MCF 10A (cell line): ENCODE measurements around the gene USP15. TPM values are rescaled to one million over a fixed set of nuclear protein-coding genes. Genes with fewer than 3 reads are reported as not detected.

Source experiments
- BruUV-seq: library from RNA; stranded (reverse); fragments of 400-500 nt; replicated peaks from 2 replicates; lab custom pipeline; 2021; lab: Mats Ljungman, UMichigan
- CTCF ChIA-PET: fragments of 300-600 bp; sonication (Branson Sonifier 250); formaldehyde crosslinking; extraction: SDS; loops from one replicate; lab custom pipeline; 2021; ENCODE audit warnings: antibody characterized with exemption, inconsistent platforms; lab: Yijun Ruan, JAX
- POLR2A ChIA-PET: fragments of 300-600, 350-650 bp; sonication (Branson Sonifier 250); formaldehyde crosslinking; extraction: SDS; loops from one replicate; lab custom pipeline; 2020; ENCODE audit warnings: antibody characterized with exemption, inconsistent platforms; lab: Yijun Ruan, JAX
- DNase-seq: peaks from one replicate; pipeline ENCODE4 v3.0.0-alpha.2; 2018; ENCODE audit not compliant: unreplicated experiment
- H3K27ac Mint-ChIP-seq: one replicate; pipeline ENCODE4 v1.8.0; 2022; ENCODE audit warnings: mild to moderate bottlenecking, low read depth, mixed read lengths; ENCODE audit not compliant: unreplicated experiment
- H3K27me3 Mint-ChIP-seq: one replicate; pipeline ENCODE4 v1.8.0; 2022; ENCODE audit warnings: mixed read lengths; ENCODE audit not compliant: insufficient read depth, unreplicated experiment
- H3K36me3 Mint-ChIP-seq: one replicate; pipeline ENCODE4 v1.8.0; 2022; ENCODE audit warnings: mild to moderate bottlenecking, moderate library complexity, mixed read lengths; ENCODE audit not compliant: insufficient read depth, unreplicated experiment
- H3K4me1 Mint-ChIP-seq: one replicate; pipeline ENCODE4 v1.8.0; 2022; ENCODE audit warnings: mixed read lengths; ENCODE audit not compliant: insufficient read depth, unreplicated experiment
- H3K4me3 Mint-ChIP-seq: one replicate; pipeline ENCODE4 v1.8.0; 2022; ENCODE audit warnings: mild to moderate bottlenecking, moderate library complexity, mixed read lengths; ENCODE audit not compliant: unreplicated experiment
- H3K9me3 Mint-ChIP-seq: one replicate; pipeline ENCODE4 v1.8.0; 2022; ENCODE audit warnings: mixed read lengths; ENCODE audit not compliant: unreplicated experiment
- intact Hi-C: fragments of 100-400 bp; cut with micrococcal nuclease; formaldehyde crosslinking; loops from 2 replicates; pipeline ENCODE4 v1.14.1; 2022
- total RNA-seq: library from RNA; stranded (reverse); gene quantifications from 2 replicates; pipeline ENCODE4 v1.2.3, GENCODE V29; 2022
- TF ChIP-seq, protein P1 (sequence below): fragments of 200-600 bp; IDR thresholded peaks from one replicate; pipeline ENCODE4 v1.8.0; 2022; ENCODE audit warnings: antibody characterized with exemption, mild to moderate bottlenecking; ENCODE audit not compliant: unreplicated experiment

Gene USP15
- total RNA-seq, 1 experiment from 2014 or later, result 71.0 TPM

DNA sequence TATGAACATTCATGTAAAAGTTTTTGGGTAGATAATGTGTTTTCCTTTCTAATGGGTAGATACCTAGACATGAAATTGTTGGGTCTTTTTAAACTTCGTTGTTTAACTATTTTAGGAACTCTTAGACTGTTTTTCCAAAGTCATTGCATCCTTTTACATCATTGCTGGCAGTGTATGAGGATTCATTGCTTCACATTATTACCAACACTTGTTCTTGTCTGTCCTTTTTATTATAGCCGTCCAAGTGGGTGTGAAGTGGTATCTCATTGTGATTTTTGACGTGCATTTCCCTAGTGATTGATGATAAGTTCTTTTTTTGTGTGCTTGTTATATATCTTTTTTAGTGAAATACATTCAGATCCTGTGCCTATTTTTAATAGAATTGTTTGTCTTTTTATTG lies 39.4 kb downstream of the USP15 start:
- intact Hi-C loops, result no loop called here
- BruUV-seq, result no TSS peak

DNA sequence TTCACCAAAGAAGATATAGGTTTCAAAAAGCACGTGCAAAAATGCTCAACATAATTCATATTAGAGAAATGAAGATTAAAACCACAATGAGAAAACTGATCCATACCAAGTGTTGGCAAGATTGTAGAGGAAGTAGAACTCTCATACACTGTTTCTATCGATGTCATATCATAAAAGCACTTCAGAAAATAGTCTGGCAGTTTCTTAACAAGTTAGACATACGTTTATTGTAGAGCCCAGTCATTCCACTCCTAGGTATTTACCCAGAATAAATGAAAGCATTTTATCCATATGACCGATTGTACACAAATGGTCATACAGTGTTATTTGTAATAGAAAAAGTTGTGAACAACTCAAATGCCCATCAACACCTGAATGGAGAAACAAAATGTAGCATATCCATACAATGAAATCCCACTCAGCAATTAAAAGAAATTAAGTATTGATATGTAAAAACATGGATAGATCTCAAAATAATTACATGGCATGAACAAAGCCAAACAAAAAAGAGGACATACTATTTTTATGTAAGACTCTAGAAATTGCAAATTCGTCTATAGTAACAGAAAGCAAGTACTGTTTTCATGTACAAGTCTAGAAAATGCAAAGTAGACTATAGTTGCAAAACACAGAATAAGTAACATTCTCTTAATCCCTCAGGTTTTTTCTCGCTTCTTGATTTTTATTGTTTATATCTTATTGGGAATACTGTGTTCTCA lies 41.0 kb downstream of the USP15 start:
- no peaks in the 10 kb centered on the region for H3K9me3 Mint-ChIP-seq
- H3K36me3 Mint-ChIP-seq, result peaks cover 44% of the 10 kb centered on the region
- no peak overlapping the region for H3K27ac Mint-ChIP-seq
- TF ChIP-seq, protein P1, sequence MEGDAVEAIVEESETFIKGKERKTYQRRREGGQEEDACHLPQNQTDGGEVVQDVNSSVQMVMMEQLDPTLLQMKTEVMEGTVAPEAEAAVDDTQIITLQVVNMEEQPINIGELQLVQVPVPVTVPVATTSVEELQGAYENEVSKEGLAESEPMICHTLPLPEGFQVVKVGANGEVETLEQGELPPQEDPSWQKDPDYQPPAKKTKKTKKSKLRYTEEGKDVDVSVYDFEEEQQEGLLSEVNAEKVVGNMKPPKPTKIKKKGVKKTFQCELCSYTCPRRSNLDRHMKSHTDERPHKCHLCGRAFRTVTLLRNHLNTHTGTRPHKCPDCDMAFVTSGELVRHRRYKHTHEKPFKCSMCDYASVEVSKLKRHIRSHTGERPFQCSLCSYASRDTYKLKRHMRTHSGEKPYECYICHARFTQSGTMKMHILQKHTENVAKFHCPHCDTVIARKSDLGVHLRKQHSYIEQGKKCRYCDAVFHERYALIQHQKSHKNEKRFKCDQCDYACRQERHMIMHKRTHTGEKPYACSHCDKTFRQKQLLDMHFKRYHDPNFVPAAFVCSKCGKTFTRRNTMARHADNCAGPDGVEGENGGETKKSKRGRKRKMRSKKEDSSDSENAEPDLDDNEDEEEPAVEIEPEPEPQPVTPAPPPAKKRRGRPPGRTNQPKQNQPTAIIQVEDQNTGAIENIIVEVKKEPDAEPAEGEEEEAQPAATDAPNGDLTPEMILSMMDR, result no peak
- no peak overlapping the region for H3K4me3 Mint-ChIP-seq
- H3K4me1 Mint-ChIP-seq, result no peaks in the 10 kb centered on the region
- CTCF ChIA-PET, result no interaction called here
- DNase-seq, result no peak
- intact Hi-C loops, result no loop called here
- no TSS peak for BruUV-seq
- POLR2A ChIA-PET, result no interaction called here
- H3K27me3 Mint-ChIP-seq, result no peaks in the 10 kb centered on the region

More for the DNA sequence above, 39.4 kb downstream of the USP15 start:
- no peaks in the 10 kb centered on the region for H3K9me3 Mint-ChIP-seq
- H3K36me3 Mint-ChIP-seq, result peaks cover 52% of the 10 kb centered on the region
- no peaks in the 10 kb centered on the region for H3K27me3 Mint-ChIP-seq
- ChIA-PET POLR2A (no interaction called here), CTCF (no interaction called here)
- H3K4me3 Mint-ChIP-seq, result no peak overlapping the region
- TF ChIP-seq, protein P1, result no peak
- no peak for DNase-seq
- H3K27ac Mint-ChIP-seq, result no peak overlapping the region
- no peaks in the 10 kb centered on the region for H3K4me1 Mint-ChIP-seq

DNA sequence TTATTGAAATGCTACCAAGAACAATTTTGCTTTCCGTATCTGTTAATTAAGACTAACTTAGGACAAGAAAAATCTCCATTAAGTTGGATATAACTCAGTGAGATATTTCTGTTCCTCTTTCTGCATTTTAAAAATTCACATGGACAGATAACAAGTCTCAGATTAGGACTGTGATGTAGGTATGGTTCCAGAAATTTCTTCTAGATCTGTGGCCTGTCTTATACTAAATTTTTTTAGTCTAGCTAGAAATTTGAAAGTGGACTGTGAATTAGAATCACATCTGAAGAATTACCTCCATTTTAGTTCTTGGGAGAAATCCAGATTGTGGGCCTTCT lies 41.6 kb downstream of the USP15 start:
- CTCF ChIA-PET, result no interaction called here
- Mint-ChIP-seq H3K27me3 (no peaks in the 10 kb centered on the region), H3K36me3 (peaks cover 44% of the 10 kb centered on the region), H3K4me3 (no peak overlapping the region), H3K4me1 (no peaks in the 10 kb centered on the region), H3K27ac (no peak overlapping the region), H3K9me3 (no peaks in the 10 kb centered on the region)
- TF ChIP-seq, protein P1, result no peak
- intact Hi-C loops, result no loop called here
- POLR2A ChIA-PET, result no interaction called here
- BruUV-seq, result no TSS peak
- DNase-seq, result no peak

DNA sequence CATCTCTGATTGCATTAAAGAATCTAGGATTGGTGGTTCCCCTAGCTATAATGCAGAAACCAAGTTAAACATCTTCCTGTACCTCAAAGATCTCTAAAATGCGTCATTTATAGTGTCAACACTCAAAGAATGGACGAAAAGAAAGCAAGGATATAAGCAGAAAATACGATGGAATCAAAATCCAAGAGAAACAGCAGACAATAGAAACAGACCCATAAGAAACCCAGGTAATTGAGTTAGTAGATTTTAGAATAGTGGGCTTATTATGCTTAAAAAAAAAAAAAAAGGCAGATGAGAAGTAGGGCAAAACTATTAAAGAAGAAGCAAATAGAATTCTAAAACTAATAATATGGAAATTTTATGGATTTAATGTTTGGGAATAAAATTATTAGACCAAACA lies 44.4 kb downstream of the USP15 start:
- POLR2A ChIA-PET, result no interaction called here
- H3K4me1 Mint-ChIP-seq, result no peaks in the 10 kb centered on the region

More for the DNA sequence above, 44.4 kb downstream of the USP15 start:
- Mint-ChIP-seq H3K9me3 (no peaks in the 10 kb centered on the region), H3K27me3 (no peaks in the 10 kb centered on the region), H3K4me3 (no peak overlapping the region), H3K36me3 (peaks cover 43% of the 10 kb centered on the region), H3K27ac (no peak overlapping the region)
- DNase-seq, result no peak
- TF ChIP-seq, protein P1, result no peak
- CTCF ChIA-PET, result no interaction called here
- intact Hi-C loops, result no loop called here
- no TSS peak for BruUV-seq
